Neural cell (in vitro differentiated cells): ENCODE data around the gene FOXF2.

ENCODE experiments used
- EP300 ChIP-seq: fragments of 450-650 bp; conservative IDR thresholded peaks from 2 replicates; pipeline ENCODE4 v1.6.1; 2014; ENCODE audit warnings: antibody characterized with exemption, mild to moderate bottlenecking, moderate library complexity; ENCODE audit not compliant: poor library complexity, severe bottlenecking
- POLR2AphosphoS5 ChIP-seq: IDR thresholded peaks from 2 replicates; pipeline ENCODE4 v1.6.1; 2012
- RAD21 ChIP-seq: fragments of 450-650 bp; conservative IDR thresholded peaks from 2 replicates; pipeline ENCODE4 v1.6.1; 2014; ENCODE audit warnings: antibody characterized with exemption, mild to moderate bottlenecking, moderate library complexity
- REST ChIP-seq: IDR thresholded peaks from 2 replicates; pipeline ENCODE4 v1.6.1; 2012; ENCODE audit warnings: borderline replicate concordance
- TAF1 ChIP-seq: IDR thresholded peaks from 2 replicates; pipeline ENCODE4 v1.6.1; 2012; ENCODE audit warnings: low read depth
- TF ChIP-seq, protein P1 (sequence below): fragments of 450-650 bp; IDR thresholded peaks from 2 replicates; pipeline ENCODE4 v1.5.1; 2014; ENCODE audit warnings: antibody characterized with exemption, mild to moderate bottlenecking, moderate library complexity; ENCODE audit not compliant: poor library complexity, severe bottlenecking

GRCh38 chr6:1372690-1373089 lies 16.7 kb upstream of the FOXF2 start:
- TF ChIP-seq, protein P1, sequence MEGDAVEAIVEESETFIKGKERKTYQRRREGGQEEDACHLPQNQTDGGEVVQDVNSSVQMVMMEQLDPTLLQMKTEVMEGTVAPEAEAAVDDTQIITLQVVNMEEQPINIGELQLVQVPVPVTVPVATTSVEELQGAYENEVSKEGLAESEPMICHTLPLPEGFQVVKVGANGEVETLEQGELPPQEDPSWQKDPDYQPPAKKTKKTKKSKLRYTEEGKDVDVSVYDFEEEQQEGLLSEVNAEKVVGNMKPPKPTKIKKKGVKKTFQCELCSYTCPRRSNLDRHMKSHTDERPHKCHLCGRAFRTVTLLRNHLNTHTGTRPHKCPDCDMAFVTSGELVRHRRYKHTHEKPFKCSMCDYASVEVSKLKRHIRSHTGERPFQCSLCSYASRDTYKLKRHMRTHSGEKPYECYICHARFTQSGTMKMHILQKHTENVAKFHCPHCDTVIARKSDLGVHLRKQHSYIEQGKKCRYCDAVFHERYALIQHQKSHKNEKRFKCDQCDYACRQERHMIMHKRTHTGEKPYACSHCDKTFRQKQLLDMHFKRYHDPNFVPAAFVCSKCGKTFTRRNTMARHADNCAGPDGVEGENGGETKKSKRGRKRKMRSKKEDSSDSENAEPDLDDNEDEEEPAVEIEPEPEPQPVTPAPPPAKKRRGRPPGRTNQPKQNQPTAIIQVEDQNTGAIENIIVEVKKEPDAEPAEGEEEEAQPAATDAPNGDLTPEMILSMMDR = no peak
- no peak for TF ChIP-seq EP300
- no peak for TF ChIP-seq TAF1
- no peak for TF ChIP-seq POLR2AphosphoS5
- TF ChIP-seq RAD21 = no peak
- no peak for TF ChIP-seq REST
